GM18526 (cell line): ENCODE measurements around the gene AUP1.

Source experiments
- POLR2A ChIP-seq: IDR thresholded peaks from 3 replicates; pipeline ENCODE4 v1.6.1; 2011; ENCODE audit not compliant: insufficient read length; ENCODE audit errors: extremely low read depth

Gene AUP1

DNA sequence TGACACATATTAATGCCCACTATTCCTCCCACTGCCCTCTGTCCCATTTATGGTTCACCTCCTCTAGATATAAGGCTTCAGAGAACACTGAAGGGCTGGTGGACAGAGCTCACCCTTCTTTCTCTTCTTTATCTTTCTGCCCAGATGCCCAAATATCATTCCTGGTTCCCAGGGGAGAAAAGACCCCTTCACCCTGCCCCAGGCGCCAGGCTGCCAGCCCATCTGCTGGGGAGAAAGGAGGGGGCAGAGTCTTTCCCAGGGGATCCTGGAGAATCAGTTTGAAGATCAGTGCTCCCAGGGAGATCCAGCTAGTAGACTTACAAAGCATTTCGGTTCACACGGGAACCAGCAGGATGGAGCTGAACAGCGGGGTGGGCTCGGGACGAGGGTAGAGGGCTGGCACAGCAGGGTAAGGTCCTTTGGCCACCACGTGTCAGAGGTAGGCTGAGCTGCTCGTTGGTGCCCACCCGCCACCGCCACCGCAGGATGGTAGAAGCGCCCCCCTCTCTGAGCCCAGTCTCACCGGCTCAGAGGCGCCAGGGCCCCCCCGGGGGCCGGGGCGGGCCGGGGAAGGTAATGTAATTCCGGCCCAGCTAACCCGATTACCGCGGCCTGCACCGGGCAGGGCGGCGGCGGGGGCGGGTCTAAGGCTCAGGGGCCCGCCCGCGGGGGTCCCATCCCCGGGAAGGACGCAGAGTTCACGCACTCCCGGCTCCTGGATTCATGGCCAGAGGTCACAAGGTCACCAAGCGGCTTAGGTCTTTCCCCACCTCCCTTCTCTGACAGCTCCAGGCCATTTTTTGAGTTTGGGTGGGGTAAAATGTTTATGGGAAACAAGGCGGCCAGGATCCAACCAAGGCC is 16.5 kb downstream of the AUP1 start:
- TF ChIP-seq POLR2A: no peak

- no peak for TF ChIP-seq POLR2A
Observed at GRCh38 chr2:74511104-74511989, 18.2 kb downstream of the AUP1 start.

DNA sequence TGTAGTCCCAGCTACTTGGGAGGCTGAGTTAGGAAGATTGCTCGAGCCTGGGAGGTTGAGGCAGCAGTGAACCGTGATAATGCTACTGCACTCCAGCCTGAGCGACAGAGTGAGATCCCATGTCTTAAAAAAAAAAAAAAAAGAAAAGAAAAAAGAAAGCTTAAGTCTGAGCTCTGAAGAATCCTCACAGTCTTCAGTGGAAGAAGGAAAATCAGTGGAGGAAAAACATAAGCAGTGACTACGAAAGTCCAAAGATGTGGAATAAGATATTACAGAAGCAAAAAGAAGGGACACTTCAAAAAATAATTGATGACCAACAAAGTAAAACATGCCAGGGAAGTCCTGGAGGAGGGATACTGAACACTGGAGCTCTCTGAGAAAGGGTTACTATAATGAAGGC is 19.2 kb downstream of the AUP1 start:
- no peak for TF ChIP-seq POLR2A

DNA sequence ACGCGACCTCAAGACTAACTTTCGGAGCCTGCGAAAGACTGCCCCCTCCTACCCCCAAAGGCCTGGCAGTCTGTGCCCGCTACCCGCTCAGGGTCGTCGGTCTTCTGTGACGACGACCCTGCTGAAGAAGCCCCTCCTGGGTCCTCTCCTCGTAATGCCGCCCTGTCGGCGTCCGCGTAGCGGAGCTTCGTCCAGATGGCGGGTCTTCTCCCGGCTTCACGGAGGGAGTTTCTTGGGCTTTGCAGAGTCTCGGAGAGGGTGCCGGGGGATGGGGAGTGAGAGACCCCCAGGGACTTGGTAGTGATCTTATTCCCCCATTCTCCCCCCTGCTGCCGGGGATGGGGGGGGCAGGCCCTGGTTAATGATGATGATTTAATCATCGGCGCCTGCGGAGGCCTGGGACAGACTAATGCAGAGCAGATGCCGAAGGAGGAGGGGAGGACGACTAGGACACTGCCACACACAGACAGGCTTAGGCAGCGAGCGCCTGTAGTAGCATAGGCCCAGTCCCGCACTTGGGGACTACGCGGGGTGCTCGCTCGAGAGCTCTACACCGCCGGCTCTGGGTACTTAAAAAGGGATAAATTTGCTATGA is 21.5 kb downstream of the AUP1 start:
- TF ChIP-seq POLR2A: no peak

GRCh38 chr2:74507145-74507925 is 22.2 kb downstream of the AUP1 start, which contains the start of gene PCGF1:
Gene PCGF1, minus strand, starts transcription at chr2:74507695. Its CDS starts 27 bp downstream, at chr2:74507668.
- TF ChIP-seq POLR2A: peak; percentile 88

DNA sequence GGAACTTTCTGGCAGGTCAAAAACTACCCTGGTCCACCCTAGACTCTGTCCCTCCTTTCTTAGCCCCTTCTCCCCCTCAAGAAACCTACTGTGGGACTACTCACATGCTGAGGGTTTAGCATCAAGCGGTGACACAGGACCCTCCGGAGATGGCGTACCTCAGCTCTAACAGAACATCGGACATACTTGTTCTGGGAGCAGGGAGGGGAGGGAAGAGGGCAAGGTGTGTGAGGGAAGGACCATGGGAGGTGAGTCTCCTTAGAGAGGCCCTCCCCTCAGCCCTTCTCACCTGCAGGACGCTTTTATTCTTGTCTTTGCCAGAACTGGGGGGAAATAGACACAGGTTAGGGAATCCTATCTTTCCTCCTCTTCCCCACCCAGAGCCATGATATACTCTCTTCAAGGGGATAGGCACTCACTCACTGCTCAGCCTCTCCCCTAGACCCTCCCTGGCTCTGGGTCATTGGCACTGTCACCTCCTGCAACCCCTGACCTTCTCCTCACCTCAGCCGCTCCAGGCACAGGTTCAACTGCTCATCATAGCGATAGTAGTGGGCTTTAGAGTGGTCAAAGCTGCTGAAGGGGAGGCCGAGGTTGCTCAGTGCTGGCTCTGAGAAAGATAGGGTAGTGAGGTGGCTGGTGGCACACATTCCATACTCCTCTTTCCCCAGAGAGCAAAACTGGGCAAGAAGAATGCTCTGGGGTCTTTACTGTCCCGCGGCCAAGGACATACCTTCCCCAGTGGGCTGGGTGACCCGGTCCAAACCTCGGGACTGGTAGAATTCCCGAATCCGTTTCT is 23.9 kb downstream of the AUP1 start:
- no peak for TF ChIP-seq POLR2A

DNA sequence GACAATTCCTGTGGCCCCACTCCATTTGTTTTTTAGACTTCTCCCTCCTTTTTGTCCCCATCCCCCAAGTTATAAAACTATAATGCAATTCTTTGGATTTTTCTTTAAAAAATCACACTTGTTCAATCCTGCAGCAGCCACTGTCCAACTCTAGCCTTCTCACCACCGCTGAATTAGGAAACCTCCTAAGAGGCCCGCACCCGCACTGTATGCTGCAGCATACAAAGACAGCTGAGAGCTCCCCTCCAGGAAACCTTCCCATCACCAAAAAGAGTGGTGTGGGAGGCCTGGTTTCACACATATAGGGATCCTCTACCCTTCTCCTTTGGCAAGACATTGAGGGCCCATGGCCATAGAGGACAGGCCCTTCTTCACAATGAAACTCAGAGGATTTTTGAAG is 24.9 kb downstream of the AUP1 start:
- no peak for TF ChIP-seq POLR2A

GRCh38 chr2:74503506-74504475 is 25.7 kb downstream of the AUP1 start:
- no peak for TF ChIP-seq POLR2A

- peak; percentile 65 for TF ChIP-seq POLR2A
Observed at GRCh38 chr2:74502720-74503505, 26.6 kb downstream of the AUP1 start.

- no peak for TF ChIP-seq POLR2A
Observed at GRCh38 chr2:74502147-74502719, 27.3 kb downstream of the AUP1 start.

- no peak for TF ChIP-seq POLR2A
Observed at GRCh38 chr2:74501335-74502071, 28.0 kb downstream of the AUP1 start.
